Endodermal cell (in vitro differentiated cells): ENCODE data around the gene VAV2. TPM values are rescaled to one million over a fixed set of nuclear protein-coding genes. Genes with fewer than 3 reads are reported as not detected.

Experiments
- DNase-seq: peaks from one replicate; pipeline ENCODE4 v3.0.0-alpha.2; 2017
- H3K27ac ChIP-seq: 2 replicates; pipeline ENCODE4 v1.5.1; 2013; ENCODE audit warnings: mild to moderate bottlenecking, low read depth, low read length, moderate library complexity
- H3K27me3 ChIP-seq: 2 replicates; pipeline ENCODE4 v1.6.1; 2013; ENCODE audit warnings: mild to moderate bottlenecking, low read length, moderate library complexity; ENCODE audit not compliant: insufficient read depth, control insufficient read depth, poor library complexity, severe bottlenecking
- H3K36me3 ChIP-seq: 2 replicates; pipeline ENCODE4 v1.7.0; 2013; ENCODE audit warnings: mild to moderate bottlenecking, low read length, moderate library complexity; ENCODE audit not compliant: control insufficient read depth, insufficient read depth
- H3K4me1 ChIP-seq: one replicate; pipeline ENCODE4 v1.7.0; 2013; ENCODE audit warnings: low read length; ENCODE audit not compliant: control insufficient read depth, insufficient read depth
- H3K4me3 ChIP-seq: 2 replicates; pipeline ENCODE4 v1.5.1; 2013; ENCODE audit warnings: mild to moderate bottlenecking, low read length, moderate library complexity
- H3K9ac ChIP-seq: 2 replicates; pipeline ENCODE4 v1.6.1; 2013; ENCODE audit warnings: mild to moderate bottlenecking, low read length, moderate library complexity; ENCODE audit not compliant: poor library complexity, severe bottlenecking; ENCODE audit errors: extremely low read depth
- H3K9me3 ChIP-seq: 2 replicates; pipeline ENCODE4 v1.6.1; 2013; ENCODE audit warnings: mild to moderate bottlenecking, low read length, moderate library complexity; ENCODE audit not compliant: control insufficient read depth
- H3K27ac Mint-ChIP-seq: 2 replicates; pipeline ENCODE4 v1.8.0; 2020; ENCODE audit warnings: mixed read lengths
- H3K27me3 Mint-ChIP-seq: 2 replicates; pipeline ENCODE4 v1.8.0; 2021; ENCODE audit warnings: mild to moderate bottlenecking, mixed read lengths; ENCODE audit not compliant: insufficient read depth
- H3K36me3 Mint-ChIP-seq: 2 replicates; pipeline ENCODE4 v1.8.0; 2020; ENCODE audit warnings: low read depth, mixed read lengths
- H3K4me1 Mint-ChIP-seq: 2 replicates; pipeline ENCODE4 v1.8.0; 2020; ENCODE audit warnings: mixed read lengths
- H3K4me3 Mint-ChIP-seq: 2 replicates; pipeline ENCODE4 v1.8.0; 2020; ENCODE audit warnings: mild to moderate bottlenecking, moderate library complexity, mixed read lengths
- H3K9me3 Mint-ChIP-seq: 2 replicates; pipeline ENCODE4 v1.8.0; 2020; ENCODE audit warnings: mild to moderate bottlenecking, mixed read lengths
- WGBS, 2 experiments: methylation state at CpG; one replicate each; pipeline versions ENCODE4 v1.1.5 to v1.1.7; 2013; ENCODE audit warnings: missing lambda C conversion rate in 2 of 2, mixed read lengths in 1 of 2; ENCODE audit not compliant: insufficient coverage in 1 of 2, insufficient read length in 1 of 2; 5-methylcytosine and 5-hydroxymethylcytosine counted together
- total RNA-seq, 2 donors: library from RNA; stranded (reverse); fragmentation: NEBNext Ultra II Directional in 1 of 2; extraction: Animal tissue kit (Norgen Biotek cat#: 25700) in 1 of 2; gene quantifications; 2 replicates in 1 of 2; 3 replicates in 1 of 2; pipeline ENCODE4 v1.2.1, GENCODE V29; 2021
- TF ChIP-seq, protein P1 (sequence below): fragments of 200-600 bp; sonication (generic); conservative IDR thresholded peaks from 2 replicates; pipeline ENCODE4 v1.5.0; 2021; ENCODE audit warnings: antibody characterized with exemption, mild to moderate bottlenecking

The VAV2 gene
- total RNA-seq, 2 donors from 2014 or later = 29.8 to 35.9 TPM

DNA sequence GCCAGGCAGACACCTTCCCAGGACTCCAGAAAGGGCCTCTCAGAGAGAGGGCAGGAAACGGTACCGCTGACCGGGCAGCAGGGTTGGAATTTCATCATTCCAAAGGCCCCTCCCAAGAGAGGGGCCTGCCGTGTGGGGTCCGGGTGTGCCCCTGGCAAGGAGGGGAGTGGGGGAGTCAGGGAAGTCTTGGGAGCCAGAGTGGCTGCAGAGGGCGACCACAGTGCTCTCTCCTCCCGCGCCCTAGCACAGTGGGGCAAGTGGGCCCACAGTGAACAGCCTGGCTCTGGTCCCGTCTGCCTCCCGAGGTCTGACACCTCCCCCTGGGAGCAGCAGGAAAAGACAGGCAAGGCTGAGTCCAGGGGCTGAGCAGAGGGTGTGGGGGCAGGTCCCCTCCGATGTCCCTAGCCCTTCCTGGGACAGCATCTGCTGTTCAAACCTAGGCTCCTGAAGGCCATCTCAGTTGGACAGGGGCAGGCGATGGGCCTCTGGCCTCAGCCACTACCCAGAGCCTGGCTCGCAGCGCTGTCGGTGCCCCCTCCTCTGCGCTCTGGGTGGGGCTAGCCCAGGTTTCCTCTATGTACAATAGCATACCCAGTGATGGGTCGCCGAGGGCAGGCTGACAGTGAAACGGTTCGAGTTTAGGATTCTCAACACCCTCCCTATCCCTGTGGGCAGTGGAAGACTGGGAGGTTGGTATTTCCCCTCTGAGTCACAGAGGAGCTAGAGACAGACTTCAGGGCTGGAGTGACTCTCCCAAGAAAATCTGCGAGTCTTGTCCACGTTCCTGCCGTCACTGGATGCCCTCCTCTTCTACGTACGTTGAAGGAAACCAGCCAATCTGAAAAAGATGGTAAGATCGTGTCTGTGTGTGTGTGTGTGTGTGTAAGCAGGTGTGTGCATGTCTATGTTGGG is 228.6 kb downstream of the VAV2 start:
- H3K4me3 Mint-ChIP-seq = no peak overlapping the region
- H3K27ac ChIP-seq = no peak overlapping the region
- H3K9me3 Mint-ChIP-seq = peaks cover 20% of the 10 kb centered on the region
- no peak overlapping the region for H3K9ac ChIP-seq
- 90 to 98% methylated on average over 10 to 26 of the region's 26 CpGs for WGBS, 2 experiments
- H3K36me3 ChIP-seq = peaks cover 43% of the 10 kb centered on the region
- no peaks in the 10 kb centered on the region for H3K27me3 ChIP-seq
- H3K4me1 ChIP-seq = no peaks in the 10 kb centered on the region
- H3K9me3 ChIP-seq = peaks cover 19% of the 10 kb centered on the region
- no peak overlapping the region for H3K27ac Mint-ChIP-seq
- H3K4me3 ChIP-seq = no peak overlapping the region
- H3K27me3 Mint-ChIP-seq = no peaks in the 10 kb centered on the region
- no peaks in the 10 kb centered on the region for H3K4me1 Mint-ChIP-seq
- peaks cover 55% of the 10 kb centered on the region for H3K36me3 Mint-ChIP-seq
- TF ChIP-seq, protein P1, sequence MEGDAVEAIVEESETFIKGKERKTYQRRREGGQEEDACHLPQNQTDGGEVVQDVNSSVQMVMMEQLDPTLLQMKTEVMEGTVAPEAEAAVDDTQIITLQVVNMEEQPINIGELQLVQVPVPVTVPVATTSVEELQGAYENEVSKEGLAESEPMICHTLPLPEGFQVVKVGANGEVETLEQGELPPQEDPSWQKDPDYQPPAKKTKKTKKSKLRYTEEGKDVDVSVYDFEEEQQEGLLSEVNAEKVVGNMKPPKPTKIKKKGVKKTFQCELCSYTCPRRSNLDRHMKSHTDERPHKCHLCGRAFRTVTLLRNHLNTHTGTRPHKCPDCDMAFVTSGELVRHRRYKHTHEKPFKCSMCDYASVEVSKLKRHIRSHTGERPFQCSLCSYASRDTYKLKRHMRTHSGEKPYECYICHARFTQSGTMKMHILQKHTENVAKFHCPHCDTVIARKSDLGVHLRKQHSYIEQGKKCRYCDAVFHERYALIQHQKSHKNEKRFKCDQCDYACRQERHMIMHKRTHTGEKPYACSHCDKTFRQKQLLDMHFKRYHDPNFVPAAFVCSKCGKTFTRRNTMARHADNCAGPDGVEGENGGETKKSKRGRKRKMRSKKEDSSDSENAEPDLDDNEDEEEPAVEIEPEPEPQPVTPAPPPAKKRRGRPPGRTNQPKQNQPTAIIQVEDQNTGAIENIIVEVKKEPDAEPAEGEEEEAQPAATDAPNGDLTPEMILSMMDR = no peak
- DNase-seq = peak; percentile 28

DNA sequence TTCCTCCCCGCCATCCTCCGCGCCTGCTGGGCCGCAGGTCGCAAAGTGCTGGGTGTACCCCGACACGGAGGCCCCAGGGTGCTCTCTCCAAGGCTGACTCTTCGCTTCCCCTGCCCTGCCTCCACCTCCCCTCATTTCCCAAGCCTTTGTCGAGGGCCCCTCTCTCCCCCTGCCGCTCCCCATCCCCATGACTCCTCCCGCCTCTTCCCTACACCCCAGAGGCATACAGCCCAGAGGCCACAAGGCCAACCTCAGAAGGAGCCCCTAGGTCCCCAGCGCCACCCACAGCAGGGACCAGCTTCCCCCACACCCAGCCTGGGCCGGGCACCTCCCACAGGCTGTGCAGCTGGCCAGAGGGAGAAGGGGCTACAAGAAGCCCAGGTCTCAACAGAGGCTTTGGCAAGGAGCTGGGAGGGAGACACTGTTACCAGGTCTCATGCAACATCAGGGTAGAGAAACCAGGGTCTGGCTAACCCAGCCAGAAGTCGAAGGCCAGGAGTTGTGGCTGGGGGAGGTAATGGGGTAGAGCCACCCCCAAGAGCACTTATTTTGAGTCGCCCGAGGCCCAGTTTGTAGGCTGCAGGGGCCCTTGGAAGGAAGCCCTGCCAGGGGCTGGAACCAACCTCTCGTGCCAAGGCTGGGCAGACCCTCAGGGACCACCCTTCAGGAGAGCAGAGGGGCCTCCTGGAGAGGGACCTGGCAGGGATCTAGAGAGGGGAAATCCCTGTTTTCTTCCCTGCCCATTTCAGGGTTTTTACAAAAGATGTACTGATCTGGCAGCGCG is 229.4 kb downstream of the VAV2 start:
- no peaks in the 10 kb centered on the region for H3K4me1 Mint-ChIP-seq
- H3K27ac Mint-ChIP-seq = no peak overlapping the region
- Histone ChIP-seq H3K27ac (no peak overlapping the region), H3K9ac (no peak overlapping the region), H3K4me1 (no peaks in the 10 kb centered on the region), H3K27me3 (no peaks in the 10 kb centered on the region), H3K36me3 (peaks cover 35% of the 10 kb centered on the region), H3K4me3 (no peak overlapping the region), H3K9me3 (peaks cover 11% of the 10 kb centered on the region)
- no peaks in the 10 kb centered on the region for H3K27me3 Mint-ChIP-seq
- peaks cover 16% of the 10 kb centered on the region for H3K9me3 Mint-ChIP-seq
- WGBS, 2 experiments = 90 to 92% methylated on average over 2 to 19 of the region's 19 CpGs
- peak; percentile 43 for DNase-seq
- peaks cover 48% of the 10 kb centered on the region for H3K36me3 Mint-ChIP-seq
- H3K4me3 Mint-ChIP-seq = no peak overlapping the region
- TF ChIP-seq, protein P1 = no peak

GRCh38 chr9:133761641-133762248 is 230.4 kb downstream of the VAV2 start:
- Histone ChIP-seq H3K27me3 (no peaks in the 10 kb centered on the region), H3K4me3 (no peak overlapping the region), H3K9ac (no peak overlapping the region), H3K9me3 (peaks cover 2% of the 10 kb centered on the region), H3K36me3 (peaks cover 27% of the 10 kb centered on the region), H3K4me1 (no peaks in the 10 kb centered on the region), H3K27ac (no peak overlapping the region)
- Mint-ChIP-seq H3K27me3 (no peaks in the 10 kb centered on the region), H3K27ac (no peak overlapping the region), H3K4me1 (no peaks in the 10 kb centered on the region), H3K9me3 (peaks cover 7% of the 10 kb centered on the region), H3K4me3 (no peak overlapping the region), H3K36me3 (peaks cover 38% of the 10 kb centered on the region)
- DNase-seq = peak; percentile 18
- TF ChIP-seq, protein P1 = no peak
- 90 to 91% methylated on average over 7 to 11 of the region's 11 CpGs for WGBS, 2 experiments
